Measurements from ENCODE around the gene MAP3K19. TPM values are rescaled to one million over a fixed set of nuclear protein-coding genes. Genes with fewer than 3 reads are reported as not detected.

MAP3K19 gene
- total and polyA plus RNA-seq, 10 of the 15 experiments (the other 5 are each of a cell fraction or from before 2014, with no cell fraction given), result 0.05 TPM; not detected in 9

DNA sequence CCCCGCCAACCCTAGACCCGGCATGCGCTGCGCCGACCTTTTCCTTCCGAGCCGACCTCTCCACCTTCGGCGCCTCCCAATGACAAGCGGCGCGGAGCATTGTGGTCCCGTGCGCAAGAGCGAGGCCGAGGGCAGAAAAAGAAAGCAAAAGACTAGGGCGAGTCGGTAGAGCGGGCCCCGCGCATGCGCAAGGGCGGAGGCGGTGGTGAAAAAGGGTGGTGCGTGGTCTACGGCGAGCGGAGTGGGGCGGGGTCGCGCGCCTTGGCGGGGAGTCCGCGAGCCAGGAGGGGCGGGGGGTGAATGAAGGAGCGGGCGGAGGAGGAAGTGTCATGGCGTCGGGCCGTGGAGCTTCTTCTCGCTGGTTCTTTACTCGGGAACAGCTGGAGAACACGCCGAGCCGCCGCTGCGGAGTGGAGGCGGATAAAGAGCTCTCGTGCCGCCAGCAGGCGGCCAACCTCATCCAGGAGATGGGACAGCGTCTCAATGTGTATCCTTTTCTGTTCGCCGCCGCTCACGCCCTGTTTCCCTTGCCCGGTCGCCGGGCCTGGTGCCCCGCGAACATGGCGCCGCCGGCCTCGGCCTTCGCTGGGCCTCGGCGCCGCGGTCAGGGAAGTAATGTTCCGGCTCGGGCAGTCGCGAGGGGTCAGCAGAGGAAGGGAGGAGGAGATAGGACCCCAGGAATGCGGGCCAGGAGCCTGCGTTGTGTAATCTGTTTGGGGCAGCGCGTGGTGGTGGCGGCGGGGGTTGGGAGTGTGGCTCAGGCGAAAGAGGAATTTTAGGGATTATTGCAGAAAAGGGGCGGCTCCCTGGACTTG is 128.5 kb downstream of the MAP3K19 start, which contains the start of gene CCNT2 (continued):
- TF ChIP-seq NBN (IDR thresholded peaks at IDR 0.05), result peak; percentile 50; the same call in 1 of the 2 replicates
- TF ChIP-seq, protein P1, sequence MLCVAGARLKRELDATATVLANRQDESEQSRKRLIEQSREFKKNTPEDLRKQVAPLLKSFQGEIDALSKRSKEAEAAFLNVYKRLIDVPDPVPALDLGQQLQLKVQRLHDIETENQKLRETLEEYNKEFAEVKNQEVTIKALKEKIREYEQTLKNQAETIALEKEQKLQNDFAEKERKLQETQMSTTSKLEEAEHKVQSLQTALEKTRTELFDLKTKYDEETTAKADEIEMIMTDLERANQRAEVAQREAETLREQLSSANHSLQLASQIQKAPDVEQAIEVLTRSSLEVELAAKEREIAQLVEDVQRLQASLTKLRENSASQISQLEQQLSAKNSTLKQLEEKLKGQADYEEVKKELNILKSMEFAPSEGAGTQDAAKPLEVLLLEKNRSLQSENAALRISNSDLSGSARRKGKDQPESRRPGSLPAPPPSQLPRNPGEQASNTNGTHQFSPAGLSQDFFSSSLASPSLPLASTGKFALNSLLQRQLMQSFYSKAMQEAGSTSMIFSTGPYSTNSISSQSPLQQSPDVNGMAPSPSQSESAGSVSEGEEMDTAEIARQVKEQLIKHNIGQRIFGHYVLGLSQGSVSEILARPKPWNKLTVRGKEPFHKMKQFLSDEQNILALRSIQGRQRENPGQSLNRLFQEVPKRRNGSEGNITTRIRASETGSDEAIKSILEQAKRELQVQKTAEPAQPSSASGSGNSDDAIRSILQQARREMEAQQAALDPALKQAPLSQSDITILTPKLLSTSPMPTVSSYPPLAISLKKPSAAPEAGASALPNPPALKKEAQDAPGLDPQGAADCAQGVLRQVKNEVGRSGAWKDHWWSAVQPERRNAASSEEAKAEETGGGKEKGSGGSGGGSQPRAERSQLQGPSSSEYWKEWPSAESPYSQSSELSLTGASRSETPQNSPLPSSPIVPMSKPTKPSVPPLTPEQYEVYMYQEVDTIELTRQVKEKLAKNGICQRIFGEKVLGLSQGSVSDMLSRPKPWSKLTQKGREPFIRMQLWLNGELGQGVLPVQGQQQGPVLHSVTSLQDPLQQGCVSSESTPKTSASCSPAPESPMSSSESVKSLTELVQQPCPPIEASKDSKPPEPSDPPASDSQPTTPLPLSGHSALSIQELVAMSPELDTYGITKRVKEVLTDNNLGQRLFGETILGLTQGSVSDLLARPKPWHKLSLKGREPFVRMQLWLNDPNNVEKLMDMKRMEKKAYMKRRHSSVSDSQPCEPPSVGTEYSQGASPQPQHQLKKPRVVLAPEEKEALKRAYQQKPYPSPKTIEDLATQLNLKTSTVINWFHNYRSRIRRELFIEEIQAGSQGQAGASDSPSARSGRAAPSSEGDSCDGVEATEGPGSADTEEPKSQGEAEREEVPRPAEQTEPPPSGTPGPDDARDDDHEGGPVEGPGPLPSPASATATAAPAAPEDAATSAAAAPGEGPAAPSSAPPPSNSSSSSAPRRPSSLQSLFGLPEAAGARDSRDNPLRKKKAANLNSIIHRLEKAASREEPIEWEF (IDR thresholded peaks at IDR 0.05; ENCODE audit: insufficient replicate concordance, low read depth, low read length), result no peak
- no peak for TF ChIP-seq EZH2 (IDR thresholded peaks at IDR 0.05; ENCODE audit: borderline replicate concordance, control insufficient read depth, low read depth, low read length)
- TF ChIP-seq MTA2 (IDR thresholded peaks at IDR 0.05; ENCODE audit: low read depth), result no peak
- no peak for TF ChIP-seq IRF3 (IDR thresholded peaks at IDR 0.05)
- peak; percentile 53 for TF ChIP-seq CBFB (IDR thresholded peaks at IDR 0.05; ENCODE audit: low read depth)
- TF ChIP-seq TCF12 (IDR thresholded peaks at IDR 0.05; ENCODE audit: low read depth, low read length), result no peak
- TF ChIP-seq CBX3 (IDR thresholded peaks at IDR 0.05; ENCODE audit: borderline replicate concordance, low read depth), result no peak
- TF ChIP-seq ATF3 (IDR thresholded peaks at IDR 0.05; ENCODE audit: borderline replicate concordance, extremely low read depth, low read depth, low read length), result peak; percentile 83; the same call in 1 of the 2 replicates
- TF ChIP-seq ZZZ3 (IDR thresholded peaks at IDR 0.05; ENCODE audit: control insufficient read depth, insufficient read length, low read depth), result no peak
- TF ChIP-seq RCOR1 (conservative IDR thresholded peaks at IDR 0.05; ENCODE audit: low read depth, low read length), result 0 out of 2 replicates have a peak, but pooled peaks have one; percentile 32
- peak; percentile 80 for TF ChIP-seq HCFC1 (IDR thresholded peaks at IDR 0.05; ENCODE audit: low read length)
- TF ChIP-seq, protein P2, sequence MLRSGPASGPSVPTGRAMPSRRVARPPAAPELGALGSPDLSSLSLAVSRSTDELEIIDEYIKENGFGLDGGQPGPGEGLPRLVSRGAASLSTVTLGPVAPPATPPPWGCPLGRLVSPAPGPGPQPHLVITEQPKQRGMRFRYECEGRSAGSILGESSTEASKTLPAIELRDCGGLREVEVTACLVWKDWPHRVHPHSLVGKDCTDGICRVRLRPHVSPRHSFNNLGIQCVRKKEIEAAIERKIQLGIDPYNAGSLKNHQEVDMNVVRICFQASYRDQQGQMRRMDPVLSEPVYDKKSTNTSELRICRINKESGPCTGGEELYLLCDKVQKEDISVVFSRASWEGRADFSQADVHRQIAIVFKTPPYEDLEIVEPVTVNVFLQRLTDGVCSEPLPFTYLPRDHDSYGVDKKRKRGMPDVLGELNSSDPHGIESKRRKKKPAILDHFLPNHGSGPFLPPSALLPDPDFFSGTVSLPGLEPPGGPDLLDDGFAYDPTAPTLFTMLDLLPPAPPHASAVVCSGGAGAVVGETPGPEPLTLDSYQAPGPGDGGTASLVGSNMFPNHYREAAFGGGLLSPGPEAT (IDR thresholded peaks at IDR 0.05; ENCODE audit: low read depth), result peak; percentile 73
- no peak for TF ChIP-seq CHD1 (IDR thresholded peaks at IDR 0.05; ENCODE audit: low read depth, low read length)
- peak; percentile 22; the same call in 1 of the 2 replicates for TF ChIP-seq GABPA (IDR thresholded peaks at IDR 0.05; ENCODE audit: low read depth)
- TF ChIP-seq EP300 (IDR thresholded peaks at IDR 0.05; ENCODE audit: borderline replicate concordance in 1 of 2, control insufficient read depth in 1 of 2, low read depth in 2 of 2, low read length in 2 of 2), result peak in 1 of 2 experiments; percentile 35; a peak in 1 of 4 replicates
- TF ChIP-seq JUND (IDR thresholded peaks at IDR 0.05; ENCODE audit: low read depth, low read length), result no peak
- peak; percentile 79 for TF ChIP-seq SIN3A (IDR thresholded peaks at IDR 0.05; ENCODE audit: low read depth, low read length)
- TF ChIP-seq EED (IDR thresholded peaks at IDR 0.05; ENCODE audit: low read depth), result no peak
- TF ChIP-seq RFX5 (IDR thresholded peaks at IDR 0.05; ENCODE audit: low read depth, low read length), result peak; percentile 13; the same call in 1 of the 2 replicates
- no peak for TF ChIP-seq YBX1 (IDR thresholded peaks at IDR 0.05)
- no peak for TF ChIP-seq RELA (IDR thresholded peaks at IDR 0.05; ENCODE audit: borderline replicate concordance, partially characterized antibody)

Data from GM12878 (cell line).